ENCODE measurements around the gene KIF5C.

Gene KIF5C

DNA sequence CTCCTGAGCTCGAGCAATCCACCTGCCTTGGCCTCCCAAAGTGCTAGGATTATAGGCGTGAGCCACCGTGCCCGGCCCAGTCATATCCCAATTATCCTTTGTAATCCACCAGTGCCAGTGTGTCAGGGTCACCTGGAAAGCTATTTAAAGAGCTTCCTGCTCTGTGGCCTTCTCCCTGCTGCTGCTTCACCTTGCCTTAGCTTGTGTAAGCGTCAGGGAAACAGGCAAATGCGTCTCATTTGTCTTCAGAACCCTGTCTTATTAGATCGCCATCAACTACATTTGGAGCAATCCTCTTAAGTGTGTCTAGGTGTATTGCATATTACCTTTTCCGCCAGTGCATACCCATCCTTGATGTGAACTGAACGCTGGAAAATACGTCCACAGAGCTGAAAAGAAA, 10.2 kb downstream of the KIF5C start:
- no peak overlapping the region for H3K14ac ChIP-seq (ENCODE audit: low read length)
- H3K79me1 ChIP-seq (ENCODE audit: low read depth, low read length): peaks cover 8% of the 10 kb centered on the region
- H2BK5ac ChIP-seq (ENCODE audit: low read length): no peak overlapping the region
- no peak overlapping the region for H4K91ac ChIP-seq (ENCODE audit: low read depth, low read length, poor library complexity)
- no peak overlapping the region for H3K4me3 ChIP-seq (ENCODE audit: low read length in 2 of 2)
- H2BK15ac ChIP-seq (ENCODE audit: low read length): no peak overlapping the region
- no peak overlapping the region for H3K18ac ChIP-seq (ENCODE audit: low read length)
- H3K23ac ChIP-seq (ENCODE audit: low read depth, low read length, poor library complexity): no peak overlapping the region
- no peak overlapping the region for H2AFZ ChIP-seq (ENCODE audit: low read length)
- no CpG with 5 or more reads among the region's 10 CpGs for WGBS, 2 donors (ENCODE audit: extremely low coverage in 2 of 2, insufficient read length in 2 of 2, insufficient replicate concordance in 1 of 2)
- H3K9ac ChIP-seq (ENCODE audit: low read depth, low read length, poor library complexity): no peak overlapping the region
- no peak overlapping the region for H4K8ac ChIP-seq (ENCODE audit: low read depth, low read length)
- no peak overlapping the region for H3K4ac ChIP-seq (ENCODE audit: low read length)
- no peak overlapping the region for H3K4me2 ChIP-seq (ENCODE audit: insufficient read depth, low read length, poor library complexity, severe bottlenecking)
- H2BK12ac ChIP-seq (ENCODE audit: low read length): no peak overlapping the region
- peaks cover 0 to 16% of the 10 kb centered on the region in 2 donors for H3K9me3 ChIP-seq (replicated peaks in 1 of 2; ENCODE audit: control insufficient read depth in 2 of 2, insufficient read depth in 1 of 2, low read depth in 1 of 2, low read length in 2 of 2)
- H2AK5ac ChIP-seq (ENCODE audit: low read depth, low read length): no peak overlapping the region
- H3K4me1 ChIP-seq (ENCODE audit: control insufficient read depth in 2 of 2, insufficient read depth in 1 of 2, low read depth in 1 of 2, low read length in 2 of 2): peaks cover 2 to 10% of the 10 kb centered on the region in 2 donors
- H3K27me3 ChIP-seq (ENCODE audit: control insufficient read depth in 3 of 3, insufficient read depth in 3 of 3, low read depth in 1 of 3, low read length in 3 of 3): no peaks in the 10 kb centered on the region
- no peak overlapping the region for H2BK120ac ChIP-seq (ENCODE audit: low read depth, low read length)
- H3K27ac ChIP-seq (replicated peaks; ENCODE audit: low read length): no peak overlapping the region
- H3K36me3 ChIP-seq (replicated peaks in 1 of 2; ENCODE audit: control insufficient read depth in 2 of 2, insufficient read depth in 2 of 2, low read length in 2 of 2): peaks cover 3 to 23% of the 10 kb centered on the region in 2 donors
- no peak for DNase-seq (ENCODE audit: low spot score)

DNA sequence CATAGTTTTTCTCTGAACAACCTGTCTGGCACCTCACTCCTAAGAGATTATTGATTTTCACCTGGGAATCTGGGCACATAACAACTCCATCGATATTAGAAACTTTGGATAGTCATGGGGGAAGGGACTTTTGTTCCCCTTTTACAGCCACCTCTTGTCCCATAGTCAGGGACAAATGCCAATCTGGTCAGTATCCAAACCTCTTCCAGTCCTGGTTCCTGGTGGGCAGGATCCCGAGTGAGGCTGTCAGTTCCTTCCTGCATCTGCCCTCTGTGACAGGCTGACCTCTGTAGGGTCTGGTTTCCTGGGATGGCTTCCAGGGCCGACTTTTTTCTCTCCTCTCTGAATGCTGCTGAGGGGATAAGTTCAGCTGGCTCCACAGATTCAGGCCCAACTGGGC, 11.0 kb downstream of the KIF5C start:
- no peak overlapping the region for H2AFZ ChIP-seq (ENCODE audit: low read length)

DNA sequence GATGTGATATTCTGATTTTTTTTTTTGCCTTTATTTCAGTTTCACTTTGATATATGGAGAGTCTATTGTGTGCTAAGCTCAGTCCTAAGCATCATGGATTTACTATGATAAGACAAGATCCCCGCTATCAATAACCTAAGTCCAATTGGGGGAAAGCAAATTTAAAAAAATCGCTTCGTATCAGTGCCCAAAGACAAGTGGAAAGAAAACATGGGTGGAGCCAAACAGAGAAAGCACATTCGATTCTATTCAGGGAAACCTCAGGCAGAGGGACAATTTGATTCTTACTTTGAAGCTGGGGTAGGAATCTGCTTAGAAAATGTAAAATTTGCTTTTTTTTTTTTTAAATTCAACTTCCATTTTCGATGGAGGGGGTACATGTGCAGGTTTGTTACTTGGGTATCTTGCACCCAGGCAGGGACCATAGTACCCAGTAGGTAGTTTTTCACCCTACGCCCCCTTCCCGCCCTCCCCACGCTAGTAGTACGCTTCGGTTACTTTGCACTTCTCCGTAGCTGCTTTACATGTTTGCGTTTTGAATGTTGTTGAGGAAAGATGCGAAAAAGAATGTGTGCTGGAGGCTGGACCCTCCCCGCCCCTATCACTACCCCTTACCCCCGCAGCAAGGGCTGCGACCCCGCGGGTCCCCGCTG, 12.4 kb downstream of the KIF5C start:
- Histone ChIP-seq H3K36me3 (replicated peaks in 1 of 2; ENCODE audit: control insufficient read depth in 2 of 2, insufficient read depth in 2 of 2, low read length in 2 of 2) (peaks cover 4 to 19% of the 10 kb centered on the region in 2 donors), H3K79me1 (ENCODE audit: low read depth, low read length) (peaks cover 5% of the 10 kb centered on the region), H4K8ac (ENCODE audit: low read depth, low read length) (no peak overlapping the region), H2BK15ac (ENCODE audit: low read length) (no peak overlapping the region), H2BK120ac (ENCODE audit: low read depth, low read length) (no peak overlapping the region), H3K9me3 (replicated peaks in 1 of 2; ENCODE audit: control insufficient read depth in 2 of 2, insufficient read depth in 1 of 2, low read depth in 1 of 2, low read length in 2 of 2) (peaks cover 6 to 16% of the 10 kb centered on the region in 2 donors), H3K14ac (ENCODE audit: low read length) (no peak overlapping the region), H2BK5ac (ENCODE audit: low read length) (peak overlapping the region; percentile 79), H4K91ac (ENCODE audit: low read depth, low read length, poor library complexity) (no peak overlapping the region), H3K9ac (ENCODE audit: low read depth, low read length, poor library complexity) (no peak overlapping the region), H3K27me3 (ENCODE audit: control insufficient read depth in 3 of 3, insufficient read depth in 3 of 3, low read depth in 1 of 3, low read length in 3 of 3) (no peaks in the 10 kb centered on the region), H3K4ac (ENCODE audit: low read length) (no peak overlapping the region), H2BK12ac (ENCODE audit: low read length) (no peak overlapping the region), H3K23ac (ENCODE audit: low read depth, low read length, poor library complexity) (no peak overlapping the region), H3K4me1 (ENCODE audit: control insufficient read depth in 2 of 2, insufficient read depth in 1 of 2, low read depth in 1 of 2, low read length in 2 of 2) (peaks cover 2 to 7% of the 10 kb centered on the region in 2 donors), H3K4me2 (ENCODE audit: insufficient read depth, low read length, poor library complexity, severe bottlenecking) (peak overlapping the region; percentile 90), H2AFZ (ENCODE audit: low read length) (peak overlapping the region; percentile 68), H3K4me3 (ENCODE audit: low read length in 2 of 2) (peak overlapping the region; percentile 40 to 76), H3K18ac (ENCODE audit: low read length) (no peak overlapping the region), H2AK5ac (ENCODE audit: low read depth, low read length) (no peak overlapping the region), H3K27ac (replicated peaks; ENCODE audit: low read length) (peak overlapping the region; percentile 90)
- DNase-seq (ENCODE audit: low spot score): no peak
- WGBS, 2 donors (ENCODE audit: extremely low coverage in 2 of 2, insufficient read length in 2 of 2, insufficient replicate concordance in 1 of 2): no CpG with 5 or more reads among the region's 19 CpGs

More for the DNA sequence above, 11.0 kb downstream of the KIF5C start:
- Histone ChIP-seq H3K9ac (ENCODE audit: low read depth, low read length, poor library complexity) (no peak overlapping the region), H2BK120ac (ENCODE audit: low read depth, low read length) (no peak overlapping the region), H4K91ac (ENCODE audit: low read depth, low read length, poor library complexity) (no peak overlapping the region), H2BK12ac (ENCODE audit: low read length) (no peak overlapping the region), H2BK5ac (ENCODE audit: low read length) (no peak overlapping the region), H3K23ac (ENCODE audit: low read depth, low read length, poor library complexity) (no peak overlapping the region), H3K27me3 (ENCODE audit: control insufficient read depth in 3 of 3, insufficient read depth in 3 of 3, low read depth in 1 of 3, low read length in 3 of 3) (no peaks in the 10 kb centered on the region), H3K79me1 (ENCODE audit: low read depth, low read length) (peaks cover 8% of the 10 kb centered on the region), H3K4me3 (ENCODE audit: low read length in 2 of 2) (no peak overlapping the region), H4K8ac (ENCODE audit: low read depth, low read length) (no peak overlapping the region), H3K4ac (ENCODE audit: low read length) (no peak overlapping the region), H3K4me2 (ENCODE audit: insufficient read depth, low read length, poor library complexity, severe bottlenecking) (no peak overlapping the region), H3K4me1 (ENCODE audit: control insufficient read depth in 2 of 2, insufficient read depth in 1 of 2, low read depth in 1 of 2, low read length in 2 of 2) (peaks cover 2 to 10% of the 10 kb centered on the region in 2 donors), H3K27ac (replicated peaks; ENCODE audit: low read length) (no peak overlapping the region), H3K18ac (ENCODE audit: low read length) (no peak overlapping the region), H3K9me3 (replicated peaks in 1 of 2; ENCODE audit: control insufficient read depth in 2 of 2, insufficient read depth in 1 of 2, low read depth in 1 of 2, low read length in 2 of 2) (peaks cover 0 to 8% of the 10 kb centered on the region in 2 donors), H3K36me3 (replicated peaks in 1 of 2; ENCODE audit: control insufficient read depth in 2 of 2, insufficient read depth in 2 of 2, low read length in 2 of 2) (peaks cover 5 to 19% of the 10 kb centered on the region in 2 donors), H2AK5ac (ENCODE audit: low read depth, low read length) (no peak overlapping the region), H3K14ac (ENCODE audit: low read length) (no peak overlapping the region), H2BK15ac (ENCODE audit: low read length) (no peak overlapping the region)
- no peak for DNase-seq (ENCODE audit: low spot score)
- no CpG with 5 or more reads among the region's 3 CpGs for WGBS, 2 donors (ENCODE audit: extremely low coverage in 2 of 2, insufficient read length in 2 of 2, insufficient replicate concordance in 1 of 2)

DNA sequence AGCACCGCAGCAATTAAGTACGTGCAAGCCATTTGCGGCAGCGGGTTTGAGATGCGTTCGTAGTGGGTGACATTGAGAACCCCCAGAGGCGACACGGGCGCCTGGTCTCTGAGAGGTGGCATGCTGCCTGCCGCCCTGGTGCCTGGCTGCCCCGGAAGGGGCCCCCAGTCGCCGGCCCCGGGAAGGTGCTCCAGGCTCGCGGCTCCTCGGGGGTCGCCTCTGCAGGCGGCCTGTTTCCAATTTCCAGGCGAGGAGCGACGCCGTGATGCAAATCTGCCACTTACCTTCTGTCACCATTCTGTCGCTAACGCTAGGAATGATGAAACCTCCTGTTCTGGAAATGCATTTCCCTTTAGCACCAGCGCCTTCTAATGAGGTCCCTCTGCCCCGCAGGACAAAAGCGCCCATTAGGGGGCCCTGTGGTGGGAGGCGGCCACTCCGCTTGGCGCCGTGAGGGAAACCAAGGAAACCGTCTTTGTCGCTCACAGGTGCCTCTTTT, 13.0 kb downstream of the KIF5C start:
- Histone ChIP-seq H2BK120ac (ENCODE audit: low read depth, low read length) (no peak overlapping the region), H3K4ac (ENCODE audit: low read length) (no peak overlapping the region), H2AK5ac (ENCODE audit: low read depth, low read length) (no peak overlapping the region), H3K27me3 (ENCODE audit: control insufficient read depth in 3 of 3, insufficient read depth in 3 of 3, low read depth in 1 of 3, low read length in 3 of 3) (no peaks in the 10 kb centered on the region), H3K9ac (ENCODE audit: low read depth, low read length, poor library complexity) (peak overlapping the region; percentile 26), H3K9me3 (replicated peaks in 1 of 2; ENCODE audit: control insufficient read depth in 2 of 2, insufficient read depth in 1 of 2, low read depth in 1 of 2, low read length in 2 of 2) (peaks cover 6 to 22% of the 10 kb centered on the region in 2 donors), H3K4me1 (ENCODE audit: control insufficient read depth in 2 of 2, insufficient read depth in 1 of 2, low read depth in 1 of 2, low read length in 2 of 2) (peaks cover 2 to 7% of the 10 kb centered on the region in 2 donors), H3K23ac (ENCODE audit: low read depth, low read length, poor library complexity) (no peak overlapping the region), H3K4me3 (ENCODE audit: low read length in 2 of 2) (peak overlapping the region; percentile 40 to 76), H3K18ac (ENCODE audit: low read length) (peak overlapping the region; percentile 85), H2BK12ac (ENCODE audit: low read length) (no peak overlapping the region), H2BK15ac (ENCODE audit: low read length) (no peak overlapping the region), H3K4me2 (ENCODE audit: insufficient read depth, low read length, poor library complexity, severe bottlenecking) (peak overlapping the region; percentile 90), H4K8ac (ENCODE audit: low read depth, low read length) (no peak overlapping the region), H3K79me1 (ENCODE audit: low read depth, low read length) (peaks cover 2% of the 10 kb centered on the region), H3K36me3 (replicated peaks in 1 of 2; ENCODE audit: control insufficient read depth in 2 of 2, insufficient read depth in 2 of 2, low read length in 2 of 2) (peaks cover 3 to 19% of the 10 kb centered on the region in 2 donors), H3K14ac (ENCODE audit: low read length) (no peak overlapping the region), H2AFZ (ENCODE audit: low read length) (peak overlapping the region; percentile 68), H2BK5ac (ENCODE audit: low read length) (peak overlapping the region; percentile 79), H3K27ac (replicated peaks; ENCODE audit: low read length) (peak overlapping the region; percentile 90), H4K91ac (ENCODE audit: low read depth, low read length, poor library complexity) (no peak overlapping the region)
- DNase-seq (ENCODE audit: low spot score): peak; percentile 44
- WGBS, 2 donors (ENCODE audit: extremely low coverage in 2 of 2, insufficient read length in 2 of 2, insufficient replicate concordance in 1 of 2): no CpG with 5 or more reads among the region's 34 CpGs
